ENCODE results near the gene PWP1. TPM values are rescaled to one million over a fixed set of nuclear protein-coding genes. Genes with fewer than 3 reads are reported as not detected.

The PWP1 gene
- total and polyA plus RNA-seq, 9 of the 15 experiments (the other 6 are each of a cell fraction or from before 2014, with no cell fraction given) = 61.6 to 401 (median 111) TPM

- H3K9ac ChIP-seq (ENCODE audit: insufficient read depth in 1 of 2, low read depth in 2 of 2, low read length in 2 of 2) = peak overlapping the region in 1 of 2 experiments; percentile 86; a peak in 1 of 4 replicates
- no peaks in the 10 kb centered on the region for H4K20me1 ChIP-seq (replicated peaks; ENCODE audit: control insufficient read depth, insufficient read depth, low read length)
- BruUV-seq (replicated peaks) = no TSS peak
- no peaks in the 10 kb centered on the region for H3K9me3 ChIP-seq (replicated peaks; ENCODE audit: control insufficient read depth, insufficient read depth, low read depth, low read length)
- H3K27ac ChIP-seq (ENCODE audit: extremely low read depth, low read depth, low read length) = peak overlapping the region; percentile 84; the same call in 2 of the 3 replicates
- intact Hi-C loops (cut with micrococcal nuclease) = no loop called here
- 61% methylated on average over 3 of the region's 3 CpGs for WGBS (ENCODE audit: insufficient coverage, low coverage, missing lambda C conversion rate)
- FAIRE-seq (peak; percentile 19), ATAC-seq (no peak), DNase-seq (ENCODE audit: extremely low read depth in 1 of 4, low spot score in 3 of 4) (peak in 1 of 4 experiments; percentile 15)
- no peaks in the 10 kb centered on the region for H3K9me1 ChIP-seq (ENCODE audit: control insufficient read depth, insufficient read depth, low read length)
- peaks cover 7 to 11% of the 10 kb centered on the region in 2 experiments; a peak in 4 of 5 replicates for H3K4me1 ChIP-seq (replicated peaks in 1 of 2; ENCODE audit: control insufficient read depth in 2 of 2, insufficient read depth in 2 of 2, low read length in 2 of 2)
- TF ChIP-seq RBM17 (IDR thresholded peaks at IDR 0.05; ENCODE audit: borderline replicate concordance, low read depth, low read length) (no peak), YBX1 (IDR thresholded peaks at IDR 0.05) (no peak), RHOXF2B (CRISPR knock-in tag; conservative IDR thresholded peaks at IDR 0.05) (no peak), E2F4 (CRISPR knock-in tag; IDR thresholded peaks at IDR 0.05; ENCODE audit: low read depth) (no peak), ZNF655 (CRISPR knock-in tag; IDR thresholded peaks at IDR 0.05) (no peak), ZNF785 (CRISPR knock-in tag; IDR thresholded peaks at IDR 0.05) (no peak), ZBTB8A (IDR thresholded peaks at IDR 0.05; ENCODE audit: partially characterized antibody) (no peak), ZZZ3 (IDR thresholded peaks at IDR 0.05) (no peak), ZNF586 (CRISPR knock-in tag; conservative IDR thresholded peaks at IDR 0.05) (no peak), LARP7 (IDR thresholded peaks at IDR 0.05) (no peak), CHD2 (IDR thresholded peaks at IDR 0.05; ENCODE audit: low read depth, low read length) (no peak), MITF (IDR thresholded peaks at IDR 0.05) (no peak), NFIX (CRISPR knock-in tag; IDR thresholded peaks at IDR 0.05; ENCODE audit: low read depth) (no peak)
- TF ChIP-seq, protein P1, sequence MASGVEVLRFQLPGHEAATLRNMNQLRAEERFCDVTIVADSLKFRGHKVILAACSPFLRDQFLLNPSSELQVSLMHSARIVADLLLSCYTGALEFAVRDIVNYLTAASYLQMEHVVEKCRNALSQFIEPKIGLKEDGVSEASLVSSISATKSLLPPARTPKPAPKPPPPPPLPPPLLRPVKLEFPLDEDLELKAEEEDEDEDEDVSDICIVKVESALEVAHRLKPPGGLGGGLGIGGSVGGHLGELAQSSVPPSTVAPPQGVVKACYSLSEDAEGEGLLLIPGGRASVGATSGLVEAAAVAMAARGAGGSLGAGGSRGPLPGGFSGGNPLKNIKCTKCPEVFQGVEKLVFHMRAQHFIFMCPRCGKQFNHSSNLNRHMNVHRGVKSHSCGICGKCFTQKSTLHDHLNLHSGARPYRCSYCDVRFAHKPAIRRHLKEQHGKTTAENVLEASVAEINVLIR (CRISPR knock-in tag; IDR thresholded peaks at IDR 0.05) = no peak
- TF ChIP-seq, protein P2, sequence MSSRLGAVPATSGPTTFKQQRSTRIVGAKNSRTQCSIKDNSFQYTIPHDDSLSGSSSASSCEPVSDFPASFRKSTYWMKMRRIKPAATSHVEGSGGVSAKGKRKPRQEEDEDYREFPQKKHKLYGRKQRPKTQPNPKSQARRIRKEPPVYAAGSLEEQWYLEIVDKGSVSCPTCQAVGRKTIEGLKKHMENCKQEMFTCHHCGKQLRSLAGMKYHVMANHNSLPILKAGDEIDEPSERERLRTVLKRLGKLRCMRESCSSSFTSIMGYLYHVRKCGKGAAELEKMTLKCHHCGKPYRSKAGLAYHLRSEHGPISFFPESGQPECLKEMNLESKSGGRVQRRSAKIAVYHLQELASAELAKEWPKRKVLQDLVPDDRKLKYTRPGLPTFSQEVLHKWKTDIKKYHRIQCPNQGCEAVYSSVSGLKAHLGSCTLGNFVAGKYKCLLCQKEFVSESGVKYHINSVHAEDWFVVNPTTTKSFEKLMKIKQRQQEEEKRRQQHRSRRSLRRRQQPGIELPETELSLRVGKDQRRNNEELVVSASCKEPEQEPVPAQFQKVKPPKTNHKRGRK (tag; IDR thresholded peaks at IDR 0.05) = no peak
- H3K36me3 ChIP-seq (ENCODE audit: control insufficient read depth, insufficient read depth, low read length) = peaks cover 20% of the 10 kb centered on the region; the same call in 1 of the 3 replicates
- POLR2A ChIA-PET = interaction anchor here (1.0 to 1.4 kb wide), 5 partner anchors 8 to 202 kb away, joined by 3 to 6 read pairs (median 3); no protein-coding TSS in a partner anchor
- in situ Hi-C loops (cut with MboI) = no loop called here
- peak overlapping the region; percentile 99 for H3K4me2 ChIP-seq (ENCODE audit: insufficient read depth, low read length)
- H3K4me3 ChIP-seq = peak overlapping the region; percentile 95; the same call in 1 of the 2 replicates
- H3K27me3 ChIP-seq (ENCODE audit: control insufficient read depth in 2 of 2, insufficient read depth in 2 of 2, low read length in 2 of 2) = peaks cover 0 to 3% of the 10 kb centered on the region in 2 experiments; a peak in 1 of 5 replicates
- peaks cover 34% of the 10 kb centered on the region for H3K79me2 ChIP-seq (ENCODE audit: control insufficient read depth, insufficient read depth, low read length)
- peak overlapping the region; percentile 94 for H2AFZ ChIP-seq (ENCODE audit: low read depth, low read length)
- CTCF ChIA-PET (ENCODE audit: low intra/inter-chr PET ratio) = no interaction called here
Measured at GRCh38 chr12:107684029-107684795, 1.4 kb upstream of the PWP1 start.
